ENCODE measurements around the gene PLS1. TPM values are rescaled to one million over a fixed set of nuclear protein-coding genes. Genes with fewer than 3 reads are reported as not detected.
"Not testable (repeated sequence)": the region's sequence is repeated elsewhere in the genome, so short reads cannot be mapped to it uniquely, and the experiment has no call there.

Gene PLS1
- total RNA-seq, 2 donors from 2014 or later, result 11.3 to 26.4 TPM

DNA sequence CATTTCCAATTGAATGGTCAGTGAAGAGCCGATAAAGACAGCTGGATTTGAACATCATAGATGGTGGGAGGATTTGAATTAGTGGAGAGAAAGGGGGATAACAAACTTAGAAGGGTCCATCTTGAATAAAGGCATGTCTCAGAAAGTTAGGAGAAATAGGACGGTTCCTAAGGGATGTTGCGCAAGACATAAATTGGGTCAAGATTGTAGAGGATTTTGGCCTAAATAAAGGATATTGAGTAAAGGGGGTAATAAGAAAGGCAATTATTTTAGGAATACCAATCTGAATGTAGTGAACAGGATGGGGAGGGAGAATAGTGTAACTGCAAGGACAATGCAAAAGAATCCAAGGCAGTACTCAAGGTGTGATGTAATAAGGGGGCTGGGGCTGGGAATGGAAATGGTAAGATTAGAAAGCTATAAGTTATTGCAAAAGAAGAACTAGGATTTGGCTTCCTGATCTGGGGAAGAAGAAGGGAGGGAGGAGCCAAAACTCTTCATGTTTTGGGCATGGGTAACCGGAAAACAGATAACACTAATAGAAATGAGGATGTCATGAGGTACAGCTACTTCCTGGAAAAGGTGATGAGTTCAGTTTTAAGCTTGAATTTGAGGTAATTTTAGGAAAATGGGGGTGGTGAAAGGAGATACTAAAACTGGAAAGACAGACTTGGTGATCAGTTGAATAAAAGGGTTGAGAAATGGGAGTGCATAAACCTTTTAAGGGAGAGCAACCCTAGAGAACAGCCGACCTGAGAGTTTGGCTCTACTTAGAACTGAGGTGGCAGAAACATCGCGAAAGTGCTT lies 110.3 kb downstream of the PLS1 start:
- Mint-ChIP-seq H3K36me3 (ENCODE audit: low read depth) (no peaks in the 10 kb centered on the region), H3K9me3 (no peaks in the 10 kb centered on the region), H3K4me1 (no peaks in the 10 kb centered on the region), H3K27ac (no peak overlapping the region), H3K4me3 (no peak overlapping the region), H3K27me3 (ENCODE audit: insufficient read depth) (no peaks in the 10 kb centered on the region)
- TF ChIP-seq, protein P1, sequence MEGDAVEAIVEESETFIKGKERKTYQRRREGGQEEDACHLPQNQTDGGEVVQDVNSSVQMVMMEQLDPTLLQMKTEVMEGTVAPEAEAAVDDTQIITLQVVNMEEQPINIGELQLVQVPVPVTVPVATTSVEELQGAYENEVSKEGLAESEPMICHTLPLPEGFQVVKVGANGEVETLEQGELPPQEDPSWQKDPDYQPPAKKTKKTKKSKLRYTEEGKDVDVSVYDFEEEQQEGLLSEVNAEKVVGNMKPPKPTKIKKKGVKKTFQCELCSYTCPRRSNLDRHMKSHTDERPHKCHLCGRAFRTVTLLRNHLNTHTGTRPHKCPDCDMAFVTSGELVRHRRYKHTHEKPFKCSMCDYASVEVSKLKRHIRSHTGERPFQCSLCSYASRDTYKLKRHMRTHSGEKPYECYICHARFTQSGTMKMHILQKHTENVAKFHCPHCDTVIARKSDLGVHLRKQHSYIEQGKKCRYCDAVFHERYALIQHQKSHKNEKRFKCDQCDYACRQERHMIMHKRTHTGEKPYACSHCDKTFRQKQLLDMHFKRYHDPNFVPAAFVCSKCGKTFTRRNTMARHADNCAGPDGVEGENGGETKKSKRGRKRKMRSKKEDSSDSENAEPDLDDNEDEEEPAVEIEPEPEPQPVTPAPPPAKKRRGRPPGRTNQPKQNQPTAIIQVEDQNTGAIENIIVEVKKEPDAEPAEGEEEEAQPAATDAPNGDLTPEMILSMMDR (conservative IDR thresholded peaks at IDR 0.05), result no peak
- Histone ChIP-seq H3K9ac (ENCODE audit: extremely low read depth, low read length, poor library complexity, severe bottlenecking) (no peak overlapping the region), H3K4me1 (ENCODE audit: control insufficient read depth, insufficient read depth, low read length) (no peaks in the 10 kb centered on the region), H3K27ac (ENCODE audit: low read depth, low read length) (no peak overlapping the region), H3K36me3 (ENCODE audit: control insufficient read depth, insufficient read depth, low read length) (no peaks in the 10 kb centered on the region), H3K27me3 (ENCODE audit: control insufficient read depth, insufficient read depth, low read length, poor library complexity, severe bottlenecking) (no peaks in the 10 kb centered on the region), H3K9me3 (ENCODE audit: control insufficient read depth, low read length) (no peaks in the 10 kb centered on the region), H3K4me3 (ENCODE audit: low read length) (no peak overlapping the region)
- no peak for DNase-seq
- WGBS, 2 experiments (ENCODE audit: insufficient coverage in 1 of 2, insufficient read length in 1 of 2), result 91 to 96% methylated on average over 7 of the region's 7 CpGs

DNA sequence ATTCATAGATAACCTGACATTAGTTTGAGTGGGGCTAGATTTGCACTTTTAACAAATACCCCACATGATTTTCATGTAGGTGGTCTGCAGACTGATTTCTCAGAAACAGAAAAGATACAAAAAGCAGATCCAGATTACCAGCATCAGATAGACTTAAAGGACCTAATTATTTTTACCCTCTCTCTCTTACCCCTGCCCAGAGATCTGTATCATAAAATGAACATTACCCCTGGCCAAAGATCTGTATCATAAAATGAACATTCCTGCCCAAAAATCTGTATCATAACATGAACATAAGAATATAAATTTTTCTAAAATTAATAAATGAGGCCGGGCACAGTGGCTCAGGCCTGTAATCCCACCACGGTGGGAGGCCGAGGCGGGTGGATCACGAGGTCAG lies 113.0 kb downstream of the PLS1 start:
- TF ChIP-seq, protein P1 (conservative IDR thresholded peaks at IDR 0.05), result no peak
- Histone ChIP-seq H3K27ac (ENCODE audit: low read depth, low read length) (no peak overlapping the region), H3K4me1 (ENCODE audit: control insufficient read depth, insufficient read depth, low read length) (no peaks in the 10 kb centered on the region), H3K27me3 (ENCODE audit: control insufficient read depth, insufficient read depth, low read length, poor library complexity, severe bottlenecking) (no peaks in the 10 kb centered on the region), H3K36me3 (ENCODE audit: control insufficient read depth, insufficient read depth, low read length) (no peaks in the 10 kb centered on the region), H3K9ac (ENCODE audit: extremely low read depth, low read length, poor library complexity, severe bottlenecking) (no peak overlapping the region), H3K4me3 (ENCODE audit: low read length) (no peak overlapping the region), H3K9me3 (ENCODE audit: control insufficient read depth, low read length) (no peaks in the 10 kb centered on the region)
- Mint-ChIP-seq H3K27me3 (ENCODE audit: insufficient read depth) (no peaks in the 10 kb centered on the region), H3K27ac (no peak overlapping the region), H3K4me3 (no peak overlapping the region), H3K36me3 (ENCODE audit: low read depth) (no peaks in the 10 kb centered on the region), H3K4me1 (no peaks in the 10 kb centered on the region), H3K9me3 (no peaks in the 10 kb centered on the region)
- 96 to 99% methylated on average over 4 to 5 of the region's 5 CpGs for WGBS, 2 experiments (ENCODE audit: insufficient coverage in 1 of 2, insufficient read length in 1 of 2)
- DNase-seq, result no peak

DNA sequence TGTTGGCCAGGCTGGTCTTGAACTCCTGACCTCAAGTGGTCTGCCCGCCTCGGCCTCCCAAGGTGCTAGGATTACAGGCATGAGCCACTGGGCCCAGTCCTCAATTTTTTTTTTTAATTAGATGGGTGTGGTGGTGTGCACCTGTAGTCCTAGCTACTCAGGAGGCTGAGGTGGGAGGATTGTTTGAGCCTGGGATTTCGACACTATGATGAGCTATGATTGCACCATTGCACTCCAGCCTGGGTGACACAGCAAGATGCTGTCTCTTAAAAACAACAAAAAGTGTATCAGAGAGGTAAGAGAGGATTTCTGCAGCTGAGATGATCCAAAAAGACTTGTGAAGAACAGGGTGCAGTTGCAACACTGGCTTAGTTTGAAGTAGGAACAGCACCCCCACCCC lies 118.7 kb downstream of the PLS1 start:
- peaks cover 15% of the 10 kb centered on the region for H3K4me1 Mint-ChIP-seq
- H3K27ac Mint-ChIP-seq; H3K27me3 Mint-ChIP-seq (ENCODE audit: insufficient read depth); H3K27me3 ChIP-seq (ENCODE audit: control insufficient read depth, insufficient read depth, low read length, poor library complexity, severe bottlenecking); H3K4me1 ChIP-seq (ENCODE audit: control insufficient read depth, insufficient read depth, low read length); H3K36me3 Mint-ChIP-seq (ENCODE audit: low read depth); H3K9me3 Mint-ChIP-seq; H3K36me3 ChIP-seq (ENCODE audit: control insufficient read depth, insufficient read depth, low read length); H3K4me3 ChIP-seq (ENCODE audit: low read length); H3K9ac ChIP-seq (ENCODE audit: extremely low read depth, low read length, poor library complexity, severe bottlenecking); H3K27ac ChIP-seq (ENCODE audit: low read depth, low read length); H3K4me3 Mint-ChIP-seq; DNase-seq; H3K9me3 ChIP-seq (ENCODE audit: control insufficient read depth, low read length): not testable (repeated sequence)
- WGBS, 2 experiments (ENCODE audit: insufficient coverage in 1 of 2, insufficient read length in 1 of 2), result 92 to 95% methylated on average over 3 of the region's 3 CpGs
